Hypothalamus (tissue), 51 donors: ENCODE measurements around the gene GLRA3.
"Not testable (repeated sequence)": the region's sequence is repeated elsewhere in the genome, so short reads cannot be mapped to it uniquely, and the experiment has no call there.

ENCODE experiments used
- DNase-seq, 51 donors: peaks; one replicate each; lab custom pipeline; 2025; lab: John Stamatoyannopoulos, UW

Gene GLRA3

DNA sequence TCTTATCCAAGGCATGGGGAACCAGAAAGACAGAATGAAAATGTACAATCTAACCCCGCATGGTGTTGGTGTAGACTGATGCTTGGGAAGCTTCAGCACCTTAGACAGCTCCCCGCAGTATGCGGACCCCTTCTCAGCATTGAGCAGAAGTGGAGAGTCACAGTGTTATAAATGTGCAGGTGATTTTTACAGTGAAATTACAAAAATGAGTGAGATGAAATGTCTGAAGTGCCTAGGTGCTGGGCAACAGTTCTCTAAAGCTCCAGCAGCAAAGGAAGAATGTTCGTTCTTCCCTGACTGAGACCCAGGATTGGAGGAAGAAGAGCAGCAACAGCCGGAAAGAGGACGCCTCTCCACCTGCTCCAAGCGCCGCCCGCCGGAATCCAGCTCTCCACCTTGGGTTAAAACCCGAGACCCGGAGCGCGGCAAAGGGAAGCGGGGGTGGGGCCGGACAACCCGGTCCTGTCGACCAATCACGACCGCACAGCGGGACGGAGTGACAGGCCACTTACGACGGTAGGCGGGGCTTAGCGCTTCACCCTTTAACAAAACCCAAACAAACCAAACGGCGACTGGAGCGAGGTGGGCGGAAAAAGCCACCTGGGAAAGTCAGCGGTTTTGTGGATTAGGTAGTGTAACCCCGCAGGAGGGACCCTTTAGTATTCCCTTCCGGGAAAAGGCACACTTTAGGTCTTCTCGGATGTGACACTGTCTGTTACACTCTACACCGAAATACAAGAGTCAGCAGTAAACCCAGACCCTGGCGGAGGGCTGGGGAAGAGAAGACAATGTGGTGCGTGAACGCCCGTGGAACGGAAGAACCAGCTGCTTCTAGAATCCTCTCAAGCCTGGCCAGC lies at the start of gene GLRA3:
Gene GLRA3, minus strand, starts transcription at position 403 of the 857 bp plus-strand sequence. CDS start 436 bp downstream, outside the sequence.
- DNase-seq = peak in 46 of 51 donors; percentile 1 to 80 (median 48)

- no peak for DNase-seq
Observed at GRCh38 chr4:174874898-174875297, 45.9 kb upstream of the GLRA3 start.

DNA sequence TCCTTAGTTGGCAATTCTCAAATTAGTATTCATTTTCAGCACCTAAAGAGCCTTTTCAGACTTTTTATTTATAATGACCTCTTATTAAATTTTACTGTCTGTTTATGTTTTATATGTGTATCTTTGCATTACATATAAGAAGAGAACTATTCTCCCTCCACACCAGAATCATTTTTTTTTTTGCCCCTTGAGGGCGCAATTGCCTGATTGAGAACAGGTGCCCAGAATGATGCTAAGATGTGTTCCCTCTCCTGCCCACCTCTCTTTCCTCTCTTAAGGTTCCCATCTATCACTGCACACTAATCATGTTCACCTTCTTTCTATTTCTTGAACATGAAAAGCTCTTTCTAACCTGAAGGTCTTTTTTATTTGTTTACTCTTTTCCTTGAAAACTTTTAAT lies 44.9 kb upstream of the GLRA3 start:
- no peak for DNase-seq

DNA sequence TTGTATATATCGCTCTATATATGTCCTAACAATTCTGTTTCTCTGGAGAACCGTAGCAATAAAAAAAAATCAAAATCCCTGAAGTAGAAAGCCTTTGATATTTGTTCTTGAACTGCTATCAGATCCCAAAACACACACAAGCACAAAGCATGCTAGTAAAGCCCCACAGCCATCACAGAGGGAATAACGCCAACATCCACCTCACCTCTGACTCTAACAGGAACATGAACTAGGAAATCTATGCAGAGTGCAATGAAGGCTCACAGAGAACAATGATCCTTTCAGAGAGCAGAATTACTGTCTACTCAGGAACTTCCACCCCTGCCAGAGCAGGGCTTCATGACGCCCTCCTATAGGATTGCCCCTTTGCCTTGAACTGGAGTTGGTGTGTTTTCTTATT lies 44.1 kb upstream of the GLRA3 start:
- not testable (repeated sequence) for DNase-seq

- DNase-seq = no peak
Observed at GRCh38 chr4:174871407-174871806, 42.4 kb upstream of the GLRA3 start.

DNA sequence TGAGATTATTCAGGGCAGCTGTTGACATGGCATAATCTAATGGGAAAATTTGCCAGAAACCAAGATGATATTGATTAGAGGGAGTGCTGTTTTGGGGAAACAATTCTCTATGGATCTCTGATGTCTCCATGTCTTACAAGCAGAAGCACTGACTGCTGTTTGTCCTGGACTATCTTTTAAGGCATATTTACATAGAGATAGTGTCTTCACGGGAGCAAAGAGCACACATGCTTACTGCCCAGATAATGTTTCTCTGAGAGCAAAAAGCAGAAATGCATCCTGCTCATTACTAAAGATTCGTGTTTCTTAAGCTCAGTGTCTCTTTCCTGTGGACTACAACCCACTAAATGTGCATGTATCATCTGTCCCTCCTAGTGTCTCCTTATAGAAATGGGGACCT lies 41.3 kb upstream of the GLRA3 start:
- no peak for DNase-seq

GRCh38 chr4:174869339-174869738 lies 40.3 kb upstream of the GLRA3 start:
- no peak for DNase-seq

GRCh38 chr4:174867903-174868302 lies 38.9 kb upstream of the GLRA3 start:
- no peak for DNase-seq

- DNase-seq = no peak
Observed at GRCh38 chr4:174865418-174865985, 36.5 kb upstream of the GLRA3 start.

DNA sequence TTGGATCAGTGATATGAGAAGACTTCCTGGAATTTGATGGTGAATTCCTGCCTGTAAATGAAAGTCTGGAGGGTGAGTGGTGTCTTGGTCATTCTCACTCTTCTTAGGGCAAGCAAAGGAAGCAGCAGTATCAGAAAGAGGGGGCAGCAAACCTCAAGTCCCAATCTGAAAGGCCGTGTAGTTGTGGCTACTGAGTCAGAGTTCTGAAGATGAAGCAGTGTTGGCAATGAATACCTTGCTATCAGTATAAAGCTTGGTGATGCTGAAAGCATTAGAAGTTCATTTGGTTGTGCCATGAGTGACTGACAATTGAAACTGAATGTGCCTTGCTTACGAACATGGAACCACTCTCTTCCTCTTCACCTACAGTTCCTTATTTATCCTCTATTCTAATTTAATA lies 35.0 kb upstream of the GLRA3 start:
- no peak for DNase-seq

- DNase-seq = no peak
Observed at GRCh38 chr4:174860588-174860987, 31.5 kb upstream of the GLRA3 start.

GRCh38 chr4:174859904-174860303 lies 30.9 kb upstream of the GLRA3 start:
- DNase-seq = no peak

GRCh38 chr4:174856926-174857800 lies 28.1 kb upstream of the GLRA3 start:
- DNase-seq = no peak

DNA sequence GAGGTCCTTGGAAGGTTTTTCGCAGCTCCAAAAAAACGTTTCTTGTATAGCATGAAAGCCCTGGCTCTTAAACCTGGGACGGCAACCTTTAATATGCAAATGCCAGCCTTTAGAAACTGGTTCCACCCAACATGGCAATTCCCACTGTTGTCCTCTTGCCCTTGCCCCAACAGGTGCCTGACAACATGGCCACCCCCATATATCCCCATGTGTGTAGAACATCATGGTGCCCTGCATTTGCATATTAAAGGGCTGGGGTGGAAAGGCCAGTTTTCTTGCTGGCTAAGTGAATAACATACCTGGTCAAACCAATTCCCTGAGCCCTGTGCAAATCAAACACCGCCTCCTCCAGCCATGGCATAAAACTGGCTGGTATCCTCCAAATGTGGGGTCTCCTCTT lies 26.0 kb upstream of the GLRA3 start:
- no peak for DNase-seq

DNA sequence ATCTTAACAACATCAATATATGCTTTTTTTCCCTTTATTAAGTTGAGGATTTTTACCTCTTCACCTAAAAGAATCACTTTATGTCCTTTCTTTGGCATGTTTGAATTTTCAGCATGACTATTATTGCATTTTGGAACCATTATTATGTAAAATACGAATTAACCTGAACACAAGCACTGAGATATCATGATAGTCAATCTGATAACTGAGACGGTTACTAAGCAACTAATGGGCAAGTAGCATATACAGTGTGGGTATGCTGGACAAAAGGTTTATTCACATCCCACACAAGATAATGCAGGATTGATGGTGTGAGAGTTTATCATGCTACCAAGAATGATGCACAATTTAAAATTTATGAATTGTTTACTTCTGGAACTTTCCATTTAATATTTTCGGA lies 24.6 kb upstream of the GLRA3 start:
- DNase-seq = no peak

GRCh38 chr4:174848596-174848995 lies 19.5 kb upstream of the GLRA3 start:
- no peak for DNase-seq

DNA sequence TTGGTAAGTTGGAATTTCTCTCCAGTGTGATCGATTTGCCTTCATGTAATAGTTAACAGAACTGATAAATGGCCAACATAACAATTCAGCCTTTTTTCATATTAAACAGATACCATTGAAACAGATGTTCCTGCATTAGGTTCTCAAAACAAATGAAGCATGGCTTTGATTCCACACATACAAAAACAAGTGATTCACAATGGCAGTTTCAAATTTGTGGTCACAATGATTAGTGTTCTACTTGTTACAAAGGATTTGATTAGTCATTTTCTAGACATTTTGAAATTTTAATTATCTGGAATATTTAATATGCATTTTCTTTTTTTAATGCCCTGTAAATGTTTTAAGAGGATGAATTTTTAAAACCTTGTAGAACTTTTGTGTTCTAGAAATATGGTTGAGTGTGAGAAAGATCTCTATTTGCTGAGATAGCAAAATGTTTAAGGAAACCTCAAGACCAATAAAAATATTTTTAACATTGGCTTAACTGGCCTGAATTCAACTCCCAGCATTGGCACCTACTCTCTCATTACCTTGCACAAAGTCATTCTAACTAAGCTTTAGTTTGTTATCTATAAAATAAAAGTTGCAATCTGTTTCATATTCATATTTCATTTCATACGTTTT lies 18.9 kb upstream of the GLRA3 start:
- no peak for DNase-seq

DNA sequence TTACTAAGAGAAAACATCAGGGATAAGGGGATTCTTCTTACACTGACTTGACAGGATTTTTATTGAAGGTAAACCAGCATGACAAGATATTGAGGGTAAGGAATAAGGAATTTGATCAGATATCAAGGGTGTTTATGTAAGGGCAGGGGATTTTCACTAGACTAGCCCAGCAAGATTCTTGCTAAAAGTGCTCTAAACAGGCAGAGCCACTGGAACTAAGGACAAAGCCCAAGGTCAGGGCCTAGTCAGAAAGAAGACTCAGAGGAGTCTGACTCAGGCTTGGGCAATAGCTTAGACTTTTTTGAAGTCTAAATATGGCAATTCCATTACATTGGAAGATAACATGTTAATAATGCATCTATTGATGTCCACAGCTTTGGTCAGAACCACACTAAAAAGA lies 6.5 kb upstream of the GLRA3 start:
- no peak for DNase-seq

DNA sequence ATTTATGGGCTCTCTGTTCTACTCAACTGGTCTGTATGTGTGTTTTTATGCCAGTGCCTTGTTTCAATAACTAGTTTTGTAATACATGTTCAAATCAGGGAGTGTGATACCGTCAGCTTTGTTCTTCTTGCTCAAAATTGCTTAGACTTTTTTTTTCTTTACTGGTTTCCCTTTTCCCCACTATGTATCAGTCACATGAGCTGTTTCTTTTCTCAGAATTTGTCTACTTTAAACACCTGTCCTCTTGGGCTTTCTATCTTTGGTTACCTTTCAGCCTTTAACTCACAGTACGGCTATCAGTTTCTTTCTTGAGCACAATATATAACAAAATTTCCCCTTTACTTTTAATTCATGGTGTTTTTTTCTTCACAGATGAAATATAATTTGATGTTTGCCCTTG lies 5.4 kb upstream of the GLRA3 start:
- DNase-seq = no peak

GRCh38 chr4:174826660-174827059 lies 2.4 kb downstream of the GLRA3 start:
- no peak for DNase-seq

GRCh38 chr4:174815282-174815681 lies 13.8 kb downstream of the GLRA3 start:
- no peak for DNase-seq
